ENCODE results near the gene GSTK1.

The GSTK1 gene

GRCh38 chr7:143236408-143236990 is 26.7 kb upstream of the GSTK1 start:
- TF ChIP-seq TEAD4 (IDR thresholded peaks at IDR 0.05) (no peak), YY1 (IDR thresholded peaks at IDR 0.05; ENCODE audit: low read depth) (no peak), TAF1 (IDR thresholded peaks at IDR 0.05; ENCODE audit: low read depth) (no peak), EGR1 (IDR thresholded peaks at IDR 0.05) (no peak), REST (IDR thresholded peaks at IDR 0.05; ENCODE audit: low read depth) (no peak), RAD21 (IDR thresholded peaks at IDR 0.05; ENCODE audit: low read depth) (no peak), MAX (IDR thresholded peaks at IDR 0.05) (no peak), NFIC (IDR thresholded peaks at IDR 0.05) (no peak), TCF12 (IDR thresholded peaks at IDR 0.05; ENCODE audit: low read depth) (no peak), CREB1 (IDR thresholded peaks at IDR 0.05; ENCODE audit: low read depth) (no peak)

- TF ChIP-seq RAD21 (IDR thresholded peaks at IDR 0.05; ENCODE audit: low read depth), result no peak
- TF ChIP-seq ZBTB7A (IDR thresholded peaks at IDR 0.05; ENCODE audit: low read depth), result no peak
- TF ChIP-seq YY1 (IDR thresholded peaks at IDR 0.05; ENCODE audit: low read depth), result no peak
- no peak for TF ChIP-seq NFIC (IDR thresholded peaks at IDR 0.05)
- no peak for TF ChIP-seq FOXM1 (IDR thresholded peaks at IDR 0.05; ENCODE audit: borderline replicate concordance, low read depth)
- TF ChIP-seq EP300 (IDR thresholded peaks at IDR 0.05; ENCODE audit: borderline replicate concordance), result no peak
- TF ChIP-seq EGR1 (IDR thresholded peaks at IDR 0.05), result no peak
- TF ChIP-seq TEAD4 (IDR thresholded peaks at IDR 0.05), result no peak
- TF ChIP-seq CEBPB (IDR thresholded peaks at IDR 0.05), result no peak
- no peak for TF ChIP-seq MAX (IDR thresholded peaks at IDR 0.05)
- TF ChIP-seq TCF12 (IDR thresholded peaks at IDR 0.05; ENCODE audit: low read depth), result no peak
- no peak for TF ChIP-seq CREB1 (IDR thresholded peaks at IDR 0.05; ENCODE audit: low read depth)
- TF ChIP-seq USF1 (IDR thresholded peaks at IDR 0.05), result no peak
Measured at GRCh38 chr7:143237366-143237765, 25.9 kb upstream of the GSTK1 start.

GRCh38 chr7:143238289-143238980 is 24.8 kb upstream of the GSTK1 start:
- TF ChIP-seq EP300 (IDR thresholded peaks at IDR 0.05; ENCODE audit: borderline replicate concordance), result no peak
- no peak for TF ChIP-seq REST (IDR thresholded peaks at IDR 0.05; ENCODE audit: low read depth)
- TF ChIP-seq CREB1 (IDR thresholded peaks at IDR 0.05; ENCODE audit: low read depth), result no peak
- no peak for TF ChIP-seq CEBPB (IDR thresholded peaks at IDR 0.05)
- no peak for TF ChIP-seq YY1 (IDR thresholded peaks at IDR 0.05; ENCODE audit: low read depth)
- no peak for TF ChIP-seq TEAD4 (IDR thresholded peaks at IDR 0.05)
- no peak for TF ChIP-seq FOXM1 (IDR thresholded peaks at IDR 0.05; ENCODE audit: borderline replicate concordance, low read depth)
- no peak for TF ChIP-seq MAX (IDR thresholded peaks at IDR 0.05)
- no peak for TF ChIP-seq TCF12 (IDR thresholded peaks at IDR 0.05; ENCODE audit: low read depth)
- no peak for TF ChIP-seq TAF1 (IDR thresholded peaks at IDR 0.05; ENCODE audit: low read depth)
- no peak for TF ChIP-seq ZBTB7A (IDR thresholded peaks at IDR 0.05; ENCODE audit: low read depth)
- TF ChIP-seq NFIC (IDR thresholded peaks at IDR 0.05), result no peak
- TF ChIP-seq RAD21 (IDR thresholded peaks at IDR 0.05; ENCODE audit: low read depth), result no peak
- no peak for TF ChIP-seq USF1 (IDR thresholded peaks at IDR 0.05)
- no peak for TF ChIP-seq EGR1 (IDR thresholded peaks at IDR 0.05)

- TF ChIP-seq CREB1 (IDR thresholded peaks at IDR 0.05; ENCODE audit: low read depth) (no peak), FOXM1 (IDR thresholded peaks at IDR 0.05; ENCODE audit: borderline replicate concordance, low read depth) (no peak), EP300 (IDR thresholded peaks at IDR 0.05; ENCODE audit: borderline replicate concordance) (no peak), MAX (IDR thresholded peaks at IDR 0.05) (no peak), USF1 (IDR thresholded peaks at IDR 0.05) (no peak), TEAD4 (IDR thresholded peaks at IDR 0.05) (no peak), RAD21 (IDR thresholded peaks at IDR 0.05; ENCODE audit: low read depth) (no peak), ZBTB7A (IDR thresholded peaks at IDR 0.05; ENCODE audit: low read depth) (no peak), YY1 (IDR thresholded peaks at IDR 0.05; ENCODE audit: low read depth) (no peak), EGR1 (IDR thresholded peaks at IDR 0.05) (no peak)
Measured at GRCh38 chr7:143239813-143240212, 23.4 kb upstream of the GSTK1 start.
